ENCODE results near the gene RNF19B.

RNF19B gene

GRCh38 chr1:32899586-32900296 is 64.9 kb downstream of the RNF19B start:
- no peak for DNase-seq

GRCh38 chr1:32898958-32899357 is 65.7 kb downstream of the RNF19B start:
- DNase-seq: no peak

GRCh38 chr1:32898056-32898455 is 66.6 kb downstream of the RNF19B start:
- no peak for DNase-seq

GRCh38 chr1:32897082-32898049 is 67.2 kb downstream of the RNF19B start:
- no peak for DNase-seq

DNA sequence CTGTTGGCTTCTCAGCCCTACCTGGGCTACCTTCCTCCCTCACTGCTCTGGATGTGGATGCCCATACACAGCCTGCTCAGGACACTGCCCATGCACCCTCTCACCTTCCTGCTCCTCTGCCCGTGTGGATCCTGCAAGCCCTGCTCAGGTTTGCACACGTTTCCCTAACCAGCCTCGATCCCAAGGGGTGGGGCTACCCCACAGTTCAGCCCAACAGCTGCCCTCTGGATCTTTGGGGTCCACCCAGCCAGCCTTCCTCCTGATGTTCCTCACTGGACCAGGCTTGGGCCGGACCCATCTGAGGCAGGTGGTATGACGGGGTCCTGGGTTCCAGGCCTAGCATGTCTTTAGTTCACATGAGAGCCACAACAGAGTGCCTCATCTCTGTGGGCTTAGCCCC is 68.2 kb downstream of the RNF19B start:
- DNase-seq: no peak

GRCh38 chr1:32895325-32896215 is 69.0 kb downstream of the RNF19B start:
- DNase-seq: no peak

DNA sequence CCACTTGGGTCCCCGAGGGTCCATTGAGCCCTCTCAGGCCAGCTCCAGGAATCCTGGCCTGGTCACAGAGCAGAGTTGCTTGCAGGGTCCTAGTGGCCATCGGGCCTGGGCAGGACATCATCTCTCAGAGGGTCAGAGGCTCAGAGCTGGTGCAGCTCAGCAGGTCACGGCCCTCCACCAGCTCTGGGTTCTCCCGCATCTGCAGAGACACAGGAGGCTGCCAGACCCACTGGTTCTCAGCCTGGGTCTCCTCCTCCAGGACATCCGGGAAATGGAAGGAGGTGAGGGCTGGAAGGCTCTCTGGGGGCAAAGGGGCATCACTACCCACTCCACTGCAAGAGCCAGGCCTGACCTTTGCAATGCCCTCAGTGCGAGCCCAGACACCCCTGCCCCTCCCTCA is 69.9 kb downstream of the RNF19B start:
- DNase-seq: no peak

- no peak for DNase-seq
These were observed 70.5 kb downstream of the RNF19B start for GRCh38 chr1:32894019-32894600.

GRCh38 chr1:32893198-32894018 is 71.2 kb downstream of the RNF19B start:
- DNase-seq: no peak

DNA sequence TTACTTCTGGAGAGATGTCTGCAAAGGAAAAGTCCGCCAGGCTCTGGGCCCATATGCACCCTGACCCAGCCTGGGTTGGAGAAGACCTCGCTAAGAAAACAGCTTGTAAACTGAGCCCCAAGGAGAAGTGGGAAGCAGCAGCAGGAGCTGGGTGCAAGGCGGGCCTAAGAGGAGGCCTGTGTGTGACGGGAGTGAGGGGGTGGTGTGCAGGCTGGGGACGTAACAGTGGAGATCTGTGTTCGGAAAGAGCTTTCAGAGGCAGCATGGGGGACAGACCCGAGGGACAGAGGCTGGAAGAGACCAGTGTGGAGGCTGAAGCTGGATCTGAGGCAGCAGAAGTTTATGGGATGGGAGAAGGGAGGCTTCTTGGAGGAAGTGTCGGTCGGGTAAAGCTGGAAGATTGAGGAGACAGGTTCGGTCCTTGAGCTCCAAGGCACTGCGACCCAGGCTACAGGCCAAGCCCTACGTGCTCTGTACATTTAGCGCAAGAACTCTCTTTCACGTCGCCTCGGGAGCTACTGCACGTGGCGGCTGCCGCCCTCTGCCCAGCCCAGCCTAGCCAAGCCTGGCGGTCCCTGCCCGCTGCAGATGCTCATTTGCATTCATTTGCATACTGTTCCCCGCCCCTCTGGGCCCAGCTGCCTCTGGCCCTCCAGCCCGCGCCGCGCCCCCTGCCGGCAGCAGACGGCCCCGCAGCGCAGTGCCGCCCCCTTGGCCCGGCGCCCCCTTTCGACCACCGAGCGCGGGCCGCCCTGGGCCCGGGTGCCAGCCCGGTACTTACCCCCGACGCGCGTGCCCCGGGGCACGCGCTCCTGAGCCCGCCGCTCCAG is 72.0 kb downstream of the RNF19B start:
- DNase-seq: peak; percentile 40 to 65

- DNase-seq: no peak
These were observed 73.0 kb downstream of the RNF19B start for GRCh38 chr1:32891630-32892029.

- no peak for DNase-seq
These were observed 73.4 kb downstream of the RNF19B start for GRCh38 chr1:32891241-32891570.

DNA sequence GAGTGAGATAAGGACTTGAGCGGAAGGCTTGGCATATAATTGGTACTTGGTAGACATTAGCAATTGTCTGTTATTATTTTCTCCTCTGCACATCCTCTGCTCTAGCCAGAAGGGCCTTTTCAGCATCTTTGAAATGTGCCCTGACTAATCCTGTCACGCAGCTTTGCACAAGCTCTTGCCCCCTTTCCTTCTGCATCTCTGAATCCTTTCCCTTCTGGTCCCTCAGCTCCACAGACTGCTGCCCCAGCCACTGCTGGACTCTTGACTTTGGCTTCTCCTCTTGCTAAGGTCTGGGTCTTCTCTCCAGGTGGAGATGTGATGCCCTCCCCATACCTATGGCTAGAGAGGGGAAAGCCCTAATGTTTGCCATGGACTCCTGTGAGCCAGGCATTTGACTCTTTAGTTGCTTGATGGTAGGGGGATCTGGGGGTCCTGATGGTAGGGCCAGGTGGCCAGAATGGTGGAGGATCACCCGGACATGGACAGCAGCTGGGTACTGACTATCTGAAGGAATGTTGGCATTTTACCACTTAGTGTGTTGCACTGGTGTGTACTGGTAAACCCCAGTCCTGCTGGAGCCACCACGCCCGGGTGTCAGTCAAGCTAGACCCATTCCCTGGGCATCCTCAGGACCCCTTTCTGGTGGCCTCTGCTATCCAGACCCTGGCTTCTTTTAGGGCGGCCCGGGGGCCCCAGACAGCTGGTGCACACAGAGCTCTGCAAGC is 73.9 kb downstream of the RNF19B start:
- no peak for DNase-seq

GRCh38 chr1:32889731-32890278 is 74.8 kb downstream of the RNF19B start:
- DNase-seq: no peak

GRCh38 chr1:32888677-32889420 is 75.8 kb downstream of the RNF19B start:
- no peak for DNase-seq

- DNase-seq: no peak
These were observed 76.5 kb downstream of the RNF19B start for GRCh38 chr1:32888134-32888533.

DNA sequence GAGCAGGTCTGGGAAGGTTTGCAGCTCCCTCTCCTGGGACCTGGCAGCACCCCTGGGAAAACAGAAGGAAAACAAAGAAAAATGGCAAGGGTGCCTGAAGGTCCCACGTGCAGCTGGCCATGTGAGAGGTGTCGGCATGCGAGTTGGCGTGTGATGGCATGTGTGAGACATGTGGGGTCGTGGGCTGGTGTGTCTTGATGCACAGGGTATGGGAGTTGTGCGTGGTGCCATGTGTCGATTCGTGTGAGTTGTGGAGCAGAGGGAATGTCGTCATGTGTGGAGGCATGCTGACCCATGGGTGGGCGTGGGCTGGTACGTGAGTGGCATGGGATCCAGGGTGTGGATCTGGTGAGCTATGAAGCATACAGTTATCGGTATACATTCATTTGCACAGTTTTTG is 77.0 kb downstream of the RNF19B start:
- no peak for DNase-seq

GRCh38 chr1:32886828-32887414 is 77.7 kb downstream of the RNF19B start:
- DNase-seq: no peak
